Activated naive CD8-positive, alpha-beta T cell treated with anti-CD3 and anti-CD28 coated beads, Interleukin-2, amount 50 U/mL, for 24 hours (primary cell): Measurements from ENCODE around the gene EDC3.
A peak's percentile ranks its signal among the peaks of the same experiment; 100 is the strongest.
"Not testable (repeated sequence)": the region's sequence is repeated elsewhere in the genome, so short reads cannot be mapped to it uniquely, and the experiment has no call there.

ENCODE experiments used
- ATAC-seq: fragments of 150-1000 bp; cut with Tn5 transposase; one replicate; pipeline ENCODE4 v1.10.0; 2021
- DNase-seq: peaks from one replicate; pipeline ENCODE4 v3.0.0; 2021
- H3K27ac Mint-ChIP-seq: one replicate; pipeline ENCODE4 v1.8.0; 2021; ENCODE audit warnings: mild to moderate bottlenecking, mixed read lengths
- H3K27me3 Mint-ChIP-seq: one replicate; pipeline ENCODE4 v1.8.0; 2021; ENCODE audit warnings: mixed read lengths
- H3K36me3 Mint-ChIP-seq: one replicate; pipeline ENCODE4 v1.8.0; 2021; ENCODE audit warnings: low read depth, mixed read lengths
- H3K4me1 Mint-ChIP-seq: one replicate; pipeline ENCODE4 v1.8.0; 2021; ENCODE audit warnings: mixed read lengths
- H3K4me3 Mint-ChIP-seq: one replicate; pipeline ENCODE4 v1.8.0; 2021; ENCODE audit warnings: mild to moderate bottlenecking, moderate library complexity, mixed read lengths
- H3K9me3 Mint-ChIP-seq: one replicate; pipeline ENCODE4 v1.8.0; 2021; ENCODE audit warnings: mixed read lengths

Gene EDC3

GRCh38 chr15:74608786-74609185 lies 87.0 kb downstream of the EDC3 start:
- no peak overlapping the region for H3K4me3 Mint-ChIP-seq
- no peaks in the 10 kb centered on the region for H3K36me3 Mint-ChIP-seq
- ATAC-seq (no peak), DNase-seq (no peak)
- no peaks in the 10 kb centered on the region for H3K9me3 Mint-ChIP-seq
- peaks cover 11% of the 10 kb centered on the region for H3K4me1 Mint-ChIP-seq
- H3K27ac Mint-ChIP-seq = no peak overlapping the region
- no peaks in the 10 kb centered on the region for H3K27me3 Mint-ChIP-seq

GRCh38 chr15:74605795-74606150 lies 90.1 kb downstream of the EDC3 start:
- H3K27ac Mint-ChIP-seq = no peak overlapping the region
- no peak overlapping the region for H3K4me3 Mint-ChIP-seq
- ATAC-seq (no peak), DNase-seq (no peak)
- no peaks in the 10 kb centered on the region for H3K36me3 Mint-ChIP-seq
- H3K4me1 Mint-ChIP-seq = no peaks in the 10 kb centered on the region
- H3K9me3 Mint-ChIP-seq = no peaks in the 10 kb centered on the region
- no peaks in the 10 kb centered on the region for H3K27me3 Mint-ChIP-seq

GRCh38 chr15:74604983-74605794 lies 90.6 kb downstream of the EDC3 start:
- H3K9me3 Mint-ChIP-seq = no peaks in the 10 kb centered on the region
- no peaks in the 10 kb centered on the region for H3K36me3 Mint-ChIP-seq
- H3K27me3 Mint-ChIP-seq = no peaks in the 10 kb centered on the region
- no peaks in the 10 kb centered on the region for H3K4me1 Mint-ChIP-seq
- DNase-seq = no peak
- no peak for ATAC-seq
- H3K4me3 Mint-ChIP-seq = no peak overlapping the region
- H3K27ac Mint-ChIP-seq = no peak overlapping the region

GRCh38 chr15:74603789-74604705 lies 91.8 kb downstream of the EDC3 start:
- Mint-ChIP-seq H3K9me3 (no peaks in the 10 kb centered on the region), H3K4me1 (peaks cover 6% of the 10 kb centered on the region), H3K36me3 (no peaks in the 10 kb centered on the region), H3K27ac (no peak overlapping the region), H3K4me3 (no peak overlapping the region), H3K27me3 (no peaks in the 10 kb centered on the region)
- DNase-seq (no peak), ATAC-seq (peak; percentile 1)

GRCh38 chr15:74603026-74603788 lies 92.6 kb downstream of the EDC3 start:
- DNase-seq = no peak
- ATAC-seq = peak; percentile 7
- Mint-ChIP-seq H3K4me3 (no peak overlapping the region), H3K9me3 (no peaks in the 10 kb centered on the region), H3K27me3 (no peaks in the 10 kb centered on the region), H3K27ac (no peak overlapping the region), H3K36me3 (peaks cover 5% of the 10 kb centered on the region), H3K4me1 (peaks cover 15% of the 10 kb centered on the region)

GRCh38 chr15:74599156-74599555 lies 96.7 kb downstream of the EDC3 start:
- Mint-ChIP-seq H3K4me1 (peaks cover 22% of the 10 kb centered on the region), H3K9me3 (no peaks in the 10 kb centered on the region)
- no peak for ATAC-seq

GRCh38 chr15:74598126-74598842 lies 97.5 kb downstream of the EDC3 start:
- Mint-ChIP-seq H3K4me3 (peak overlapping the region; percentile 97), H3K36me3 (peaks cover 13% of the 10 kb centered on the region)

More at GRCh38 chr15:74599156-74599555, 96.7 kb downstream of the EDC3 start:
- DNase-seq = no peak
- H3K4me3 Mint-ChIP-seq = peak overlapping the region; percentile 97
- H3K36me3 Mint-ChIP-seq = peaks cover 13% of the 10 kb centered on the region
- H3K27ac Mint-ChIP-seq = peak overlapping the region; percentile 97
- H3K27me3 Mint-ChIP-seq = no peaks in the 10 kb centered on the region

GRCh38 chr15:74597146-74597705 lies 98.6 kb downstream of the EDC3 start:
- DNase-seq = not testable (repeated sequence)

More at GRCh38 chr15:74598126-74598842, 97.5 kb downstream of the EDC3 start:
- Mint-ChIP-seq H3K27ac (peak overlapping the region; percentile 97), H3K4me1 (peaks cover 22% of the 10 kb centered on the region), H3K27me3 (no peaks in the 10 kb centered on the region), H3K9me3 (no peaks in the 10 kb centered on the region)
- peak; percentile 91 for DNase-seq
- peak; percentile 96 for ATAC-seq

GRCh38 chr15:74596736-74597135 lies 99.1 kb downstream of the EDC3 start:
- Mint-ChIP-seq H3K36me3 (peaks cover 14% of the 10 kb centered on the region), H3K4me1 (peaks cover 22% of the 10 kb centered on the region)
- H3K27me3 Mint-ChIP-seq, H3K27ac Mint-ChIP-seq, ATAC-seq, H3K9me3 Mint-ChIP-seq, DNase-seq, H3K4me3 Mint-ChIP-seq: not testable (repeated sequence)

More at GRCh38 chr15:74597146-74597705, 98.6 kb downstream of the EDC3 start:
- not testable (repeated sequence) for H3K27ac Mint-ChIP-seq, H3K9me3 Mint-ChIP-seq, H3K4me3 Mint-ChIP-seq, ATAC-seq, H3K27me3 Mint-ChIP-seq
- H3K4me1 Mint-ChIP-seq = peaks cover 22% of the 10 kb centered on the region
- peaks cover 14% of the 10 kb centered on the region for H3K36me3 Mint-ChIP-seq

- Mint-ChIP-seq H3K27me3 (no peaks in the 10 kb centered on the region), H3K4me1 (peaks cover 22% of the 10 kb centered on the region), H3K36me3 (peaks cover 14% of the 10 kb centered on the region), H3K27ac (peak overlapping the region; percentile 65), H3K9me3 (no peaks in the 10 kb centered on the region), H3K4me3 (no peak overlapping the region)
- no peak for DNase-seq
- no peak for ATAC-seq
Observed at GRCh38 chr15:74595271-74595670, 100.6 kb downstream of the EDC3 start.

GRCh38 chr15:74594455-74594854 lies 101.4 kb downstream of the EDC3 start:
- no peak overlapping the region for H3K4me3 Mint-ChIP-seq
- peaks cover 20% of the 10 kb centered on the region for H3K4me1 Mint-ChIP-seq
- no peaks in the 10 kb centered on the region for H3K9me3 Mint-ChIP-seq
- H3K36me3 Mint-ChIP-seq = peaks cover 16% of the 10 kb centered on the region
- ATAC-seq = no peak
- H3K27ac Mint-ChIP-seq = no peak overlapping the region
- H3K27me3 Mint-ChIP-seq = no peaks in the 10 kb centered on the region
- no peak for DNase-seq

- Mint-ChIP-seq H3K9me3 (no peaks in the 10 kb centered on the region), H3K36me3 (peaks cover 11% of the 10 kb centered on the region), H3K27me3 (no peaks in the 10 kb centered on the region), H3K4me1 (peaks cover 6% of the 10 kb centered on the region), H3K27ac (no peak overlapping the region), H3K4me3 (no peak overlapping the region)
- no peak for ATAC-seq
- no peak for DNase-seq
Observed at GRCh38 chr15:74593122-74593521, 102.7 kb downstream of the EDC3 start.

- peaks cover 2% of the 10 kb centered on the region for H3K4me1 Mint-ChIP-seq
- DNase-seq = no peak
- ATAC-seq = no peak
- H3K36me3 Mint-ChIP-seq = peaks cover 7% of the 10 kb centered on the region
- H3K27me3 Mint-ChIP-seq = no peaks in the 10 kb centered on the region
- no peaks in the 10 kb centered on the region for H3K9me3 Mint-ChIP-seq
- no peak overlapping the region for H3K4me3 Mint-ChIP-seq
- no peak overlapping the region for H3K27ac Mint-ChIP-seq
Observed at GRCh38 chr15:74592222-74592621, 103.6 kb downstream of the EDC3 start.
